H9 (cell line): ENCODE measurements around the gene NEK5. TPM values are rescaled to one million over a fixed set of nuclear protein-coding genes. Genes with fewer than 3 reads are reported as not detected.

Experiments
- DNase-seq: peaks from one replicate; pipeline ENCODE4 v3.0.0-alpha.2; 2017
- H2AFZ ChIP-seq: one replicate; pipeline ENCODE4 v1.6.1; 2013; ENCODE audit warnings: mild to moderate bottlenecking, low read length, control low read depth, moderate library complexity
- H2AK5ac ChIP-seq: 2 replicates; pipeline ENCODE4 v1.6.1; 2013; ENCODE audit warnings: low read length, control low read depth, mixed read lengths; ENCODE audit not compliant: insufficient read length
- H2BK120ac ChIP-seq: one replicate; pipeline ENCODE4 v1.6.1; 2013; ENCODE audit warnings: low read depth, mild to moderate bottlenecking, low read length, control low read depth, inconsistent platforms; ENCODE audit not compliant: poor library complexity, severe bottlenecking
- H2BK12ac ChIP-seq: 2 replicates; pipeline ENCODE4 v1.6.1; 2013; ENCODE audit warnings: low read length, control low read depth, mixed read lengths, low read depth; ENCODE audit not compliant: insufficient read length
- H2BK15ac ChIP-seq: 2 replicates; pipeline ENCODE4 v1.6.1; 2013; ENCODE audit warnings: low read depth, low read length, control low read depth
- H2BK20ac ChIP-seq: one replicate; pipeline ENCODE4 v1.6.1; 2013; ENCODE audit warnings: low read depth, mild to moderate bottlenecking, low read length, control low read depth, inconsistent platforms; ENCODE audit not compliant: poor library complexity, severe bottlenecking
- H2BK5ac ChIP-seq: 2 replicates; pipeline ENCODE4 v1.6.1; 2013; ENCODE audit warnings: low read length, control low read depth, mixed read lengths; ENCODE audit not compliant: insufficient read length
- H3K14ac ChIP-seq: 2 replicates; pipeline ENCODE4 v1.6.1; 2013; ENCODE audit warnings: low read length, control low read depth; ENCODE audit not compliant: insufficient read depth
- H3K18ac ChIP-seq: 2 replicates; pipeline ENCODE4 v1.6.1; 2013; ENCODE audit warnings: low read depth, mild to moderate bottlenecking, mixed read lengths, low read length, control low read depth; ENCODE audit not compliant: insufficient read length
- H3K23ac ChIP-seq: 2 replicates; pipeline ENCODE4 v1.6.1; 2013; ENCODE audit warnings: low read length, control low read depth, mixed read lengths, low read depth; ENCODE audit not compliant: insufficient read length
- H3K23me2 ChIP-seq: 2 replicates; pipeline ENCODE4 v1.6.1; 2013; ENCODE audit warnings: low read depth, mild to moderate bottlenecking, mixed read lengths, low read length, control low read depth; ENCODE audit not compliant: insufficient read length, poor library complexity, severe bottlenecking
- H3K27ac ChIP-seq: 2 replicates; pipeline ENCODE4 v1.5.1; 2013; ENCODE audit warnings: low read length, control low read depth, mixed read lengths, low read depth; ENCODE audit not compliant: insufficient read length
- H3K27me3 ChIP-seq: 2 replicates; pipeline ENCODE4 v1.6.1; 2013; ENCODE audit warnings: low read length, control low read depth, inconsistent platforms; ENCODE audit not compliant: insufficient read depth
- H3K4ac ChIP-seq: 2 replicates; pipeline ENCODE4 v1.6.1; 2013; ENCODE audit warnings: low read depth, mild to moderate bottlenecking, control low read depth, inconsistent platforms, low read length, moderate library complexity
- H3K4me1 ChIP-seq: 2 replicates; pipeline ENCODE4 v1.6.1; 2013; ENCODE audit warnings: low read length, control low read depth, inconsistent platforms; ENCODE audit not compliant: insufficient read depth
- H3K4me2 ChIP-seq: 2 replicates; pipeline ENCODE4 v1.6.1; 2013; ENCODE audit warnings: low read length, control low read depth, mixed read lengths; ENCODE audit not compliant: insufficient read length, insufficient read depth
- H3K56ac ChIP-seq: 2 replicates; pipeline ENCODE4 v1.6.1; 2013; ENCODE audit warnings: low read depth, mild to moderate bottlenecking, mixed read lengths, low read length, control low read depth; ENCODE audit not compliant: insufficient read length
- H3K79me1 ChIP-seq: 2 replicates; pipeline ENCODE4 v1.6.1; 2013; ENCODE audit warnings: low read depth, mild to moderate bottlenecking, moderate library complexity, low read length, control low read depth, inconsistent platforms; ENCODE audit not compliant: insufficient read depth, poor library complexity, severe bottlenecking
- H3K79me2 ChIP-seq: 2 replicates; pipeline ENCODE4 v1.6.1; 2013; ENCODE audit warnings: low read length, control low read depth, inconsistent platforms; ENCODE audit not compliant: insufficient read depth
- H3K9ac ChIP-seq: 2 replicates; pipeline ENCODE4 v1.6.1; 2013; ENCODE audit warnings: low read length, control low read depth, mixed read lengths; ENCODE audit not compliant: insufficient read length; ENCODE audit errors: extremely low read depth
- H3K9me3 ChIP-seq: one replicate; pipeline ENCODE4 v1.6.1; 2013; ENCODE audit warnings: low read depth, low read length, inconsistent platforms; ENCODE audit not compliant: control insufficient read depth
- H3T11ph ChIP-seq: one replicate; pipeline ENCODE4 v1.6.1; 2013; ENCODE audit warnings: mild to moderate bottlenecking, low read length, control low read depth, inconsistent platforms
- H4K20me1 ChIP-seq: one replicate; pipeline ENCODE4 v1.6.1; 2013; ENCODE audit not compliant: control insufficient read depth, insufficient read length, insufficient read depth
- H4K5ac ChIP-seq: 2 replicates; pipeline ENCODE4 v1.6.1; 2013; ENCODE audit warnings: low read depth, mild to moderate bottlenecking, mixed read lengths, low read length, control low read depth; ENCODE audit not compliant: insufficient read length
- H4K8ac ChIP-seq: replicated peaks from 2 replicates; pipeline ENCODE4 v1.6.1; 2013; ENCODE audit warnings: low read length, control low read depth, mixed read lengths, low read depth; ENCODE audit not compliant: insufficient read length
- H4K91ac ChIP-seq: 2 replicates; pipeline ENCODE4 v1.6.1; 2013; ENCODE audit warnings: low read depth, mild to moderate bottlenecking, moderate library complexity, mixed read lengths, low read length, control low read depth; ENCODE audit not compliant: insufficient read length
- H3K27ac Mint-ChIP-seq, 3 experiments: 2 replicates in 2 of 3; 3 replicates in 1 of 3; pipeline ENCODE4 v1.8.0; 2020 to 2021; ENCODE audit warnings: mixed read lengths in 3 of 3, mild to moderate bottlenecking in 1 of 3, moderate library complexity in 1 of 3
- H3K27me3 Mint-ChIP-seq: 2 replicates; pipeline ENCODE4 v1.8.0; 2021; ENCODE audit warnings: low read depth, mild to moderate bottlenecking, moderate library complexity, mixed read lengths
- H3K36me3 Mint-ChIP-seq, 3 experiments: 2 replicates in 2 of 3; 3 replicates in 1 of 3; pipeline ENCODE4 v1.8.0; 2020 to 2021; ENCODE audit warnings: low read depth in 3 of 3, mixed read lengths in 3 of 3; ENCODE audit not compliant: insufficient read depth in 1 of 3
- H3K4me1 Mint-ChIP-seq, 2 experiments: 2 replicates each; pipeline ENCODE4 v1.8.0; 2020; ENCODE audit warnings: mixed read lengths in 2 of 2
- H3K4me3 Mint-ChIP-seq, 2 experiments: 2 replicates in 1 of 2; 3 replicates in 1 of 2; pipeline ENCODE4 v1.8.0; 2020 to 2021; ENCODE audit warnings: mild to moderate bottlenecking in 2 of 2, mixed read lengths in 2 of 2, moderate library complexity in 1 of 2
- H3K9me3 Mint-ChIP-seq, 2 experiments: 2 replicates in 1 of 2; 3 replicates in 1 of 2; pipeline ENCODE4 v1.8.0; 2020; ENCODE audit warnings: mild to moderate bottlenecking in 2 of 2, mixed read lengths in 2 of 2, moderate library complexity in 1 of 2
- WGBS: extraction: QIAGEN DNeasy Blood & Tissue Kit; methylation state at CpG from one replicate; pipeline ENCODE4 v1.1.7; 2013; ENCODE audit warnings: missing lambda C conversion rate, low lambda C conversion rate, mixed read lengths; ENCODE audit not compliant: insufficient read length; ENCODE audit errors: extremely low coverage; 5-methylcytosine and 5-hydroxymethylcytosine counted together
- total RNA-seq: library from RNA; stranded (reverse); gene quantifications from 2 replicates; pipeline ENCODE4 v1.2.1, GENCODE V29; 2021
- TF ChIP-seq, protein P1 (sequence below): fragments of 200-600 bp; sonication (generic); conservative IDR thresholded peaks from 3 replicates; pipeline ENCODE4 v1.8.0; 2021; ENCODE audit warnings: antibody characterized with exemption, mild to moderate bottlenecking

The NEK5 gene
- total RNA-seq, 1 experiment from 2014 or later: 0.26 TPM

GRCh38 chr13:52097197-52097596, 31.7 kb downstream of the NEK5 start:
- no peak overlapping the region for H3K14ac ChIP-seq
- H3K27me3 ChIP-seq: no peaks in the 10 kb centered on the region
- WGBS: no CpG with 5 or more reads among the region's 5 CpGs
- H3K9me3 ChIP-seq: no peaks in the 10 kb centered on the region
- Mint-ChIP-seq H3K4me3 (no peak overlapping the region), H3K36me3 (peaks cover 0 to 9% (median 0%) of the 10 kb centered on the region in 3 experiments; a peak in 2 of 7 replicates), H3K27ac (no peak overlapping the region), H3K9me3 (peaks cover 6 to 7% of the 10 kb centered on the region in 2 experiments), H3K27me3 (peaks cover 2% of the 10 kb centered on the region; the same call in 1 of the 2 replicates), H3K4me1 (peaks cover 7 to 9% of the 10 kb centered on the region in 2 experiments)
- no peak overlapping the region for H2BK12ac ChIP-seq
- no peak overlapping the region for H3K23ac ChIP-seq
- no peak overlapping the region for H4K8ac ChIP-seq
- no peak overlapping the region for H3K56ac ChIP-seq
- no peak overlapping the region for H2AK5ac ChIP-seq
- no peak overlapping the region for H4K91ac ChIP-seq
- no peaks in the 10 kb centered on the region for H3K79me2 ChIP-seq
- DNase-seq: no peak
- no peak overlapping the region for H3K4ac ChIP-seq
- H3K9ac ChIP-seq: no peak overlapping the region
- no peak overlapping the region for H2BK5ac ChIP-seq
- H3K4me1 ChIP-seq: no peaks in the 10 kb centered on the region
- no peak overlapping the region for H3K27ac ChIP-seq
- no peak overlapping the region for H2BK120ac ChIP-seq
- no peak overlapping the region for H2BK15ac ChIP-seq
- H3K79me1 ChIP-seq: no peaks in the 10 kb centered on the region
- H4K5ac ChIP-seq: no peak overlapping the region
- no peak overlapping the region for H3T11ph ChIP-seq
- H3K4me2 ChIP-seq: no peak overlapping the region
- no peaks in the 10 kb centered on the region for H4K20me1 ChIP-seq
- no peak overlapping the region for H3K18ac ChIP-seq
- H2AFZ ChIP-seq: no peak overlapping the region
- no peak overlapping the region for H2BK20ac ChIP-seq
- no peaks in the 10 kb centered on the region for H3K23me2 ChIP-seq
- TF ChIP-seq, protein P1, sequence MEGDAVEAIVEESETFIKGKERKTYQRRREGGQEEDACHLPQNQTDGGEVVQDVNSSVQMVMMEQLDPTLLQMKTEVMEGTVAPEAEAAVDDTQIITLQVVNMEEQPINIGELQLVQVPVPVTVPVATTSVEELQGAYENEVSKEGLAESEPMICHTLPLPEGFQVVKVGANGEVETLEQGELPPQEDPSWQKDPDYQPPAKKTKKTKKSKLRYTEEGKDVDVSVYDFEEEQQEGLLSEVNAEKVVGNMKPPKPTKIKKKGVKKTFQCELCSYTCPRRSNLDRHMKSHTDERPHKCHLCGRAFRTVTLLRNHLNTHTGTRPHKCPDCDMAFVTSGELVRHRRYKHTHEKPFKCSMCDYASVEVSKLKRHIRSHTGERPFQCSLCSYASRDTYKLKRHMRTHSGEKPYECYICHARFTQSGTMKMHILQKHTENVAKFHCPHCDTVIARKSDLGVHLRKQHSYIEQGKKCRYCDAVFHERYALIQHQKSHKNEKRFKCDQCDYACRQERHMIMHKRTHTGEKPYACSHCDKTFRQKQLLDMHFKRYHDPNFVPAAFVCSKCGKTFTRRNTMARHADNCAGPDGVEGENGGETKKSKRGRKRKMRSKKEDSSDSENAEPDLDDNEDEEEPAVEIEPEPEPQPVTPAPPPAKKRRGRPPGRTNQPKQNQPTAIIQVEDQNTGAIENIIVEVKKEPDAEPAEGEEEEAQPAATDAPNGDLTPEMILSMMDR: no peak
